ENCODE results near the gene C7orf33. TPM values are rescaled to one million over a fixed set of nuclear protein-coding genes. Genes with fewer than 3 reads are reported as not detected.

Gene C7orf33
- total and polyA plus RNA-seq, 9 of the 15 experiments (the other 6 are each of a cell fraction or from before 2014, with no cell fraction given) = 0.04 TPM; not detected in 8

- peak overlapping the region in 1 of 2 experiments; percentile 11; a peak in 1 of 4 replicates for H3K9ac ChIP-seq (ENCODE audit: insufficient read depth in 1 of 2, low read depth in 2 of 2, low read length in 2 of 2)
- peaks cover 51 to 69% of the 10 kb centered on the region in 2 experiments for H3K27me3 ChIP-seq (ENCODE audit: control insufficient read depth in 2 of 2, insufficient read depth in 2 of 2, low read length in 2 of 2)
- ChIA-PET POLR2A (interaction anchor here (0.6 to 1.9 kb wide), 2 partner anchors 12 to 66 kb away, joined by 3 to 5 read pairs; no protein-coding TSS in a partner anchor), CTCF (ENCODE audit: low intra/inter-chr PET ratio) (interaction anchor here (0.6 kb wide), 1 partner anchor 1228 kb away, joined by 3 read pairs; no protein-coding TSS in a partner anchor)
- no peak overlapping the region for H3K4me3 ChIP-seq
- intact Hi-C loops (cut with micrococcal nuclease) = no loop called here
- FAIRE-seq (no peak), ATAC-seq (peak; percentile 80), DNase-seq (ENCODE audit: extremely low read depth in 1 of 4, low spot score in 3 of 4) (peak in 1 of 4 experiments; percentile 27)
- no peaks in the 10 kb centered on the region for H3K9me1 ChIP-seq (ENCODE audit: control insufficient read depth, insufficient read depth, low read length)
- WGBS (ENCODE audit: insufficient coverage, low coverage, missing lambda C conversion rate) = under 1% methylated on average over 6 of the region's 6 CpGs
- no peaks in the 10 kb centered on the region for H3K9me3 ChIP-seq (replicated peaks; ENCODE audit: control insufficient read depth, insufficient read depth, low read depth, low read length)
- no peaks in the 10 kb centered on the region for H3K36me3 ChIP-seq (ENCODE audit: control insufficient read depth, insufficient read depth, low read length)
- TF ChIP-seq NR2C2 (CRISPR knock-in tag; IDR thresholded peaks at IDR 0.05) = no peak
- peak; percentile 79 for TF ChIP-seq NR2C2 (tag; IDR thresholded peaks at IDR 0.05)
- peak; percentile 16; the same call in 1 of the 2 replicates for TF ChIP-seq MAFG (tag; conservative IDR thresholded peaks at IDR 0.05)
- TF ChIP-seq POLR3A (IDR thresholded peaks at IDR 0.05; ENCODE audit: borderline replicate concordance, extremely low read depth, insufficient read depth, insufficient read length) = no peak
- peak; percentile 21; the same call in 1 of the 2 replicates for TF ChIP-seq ARID1B (IDR thresholded peaks at IDR 0.05)
- TF ChIP-seq EZH2 (IDR thresholded peaks at IDR 0.05; ENCODE audit: borderline replicate concordance, low read depth, low read length) = 0 out of 2 replicates have a peak, but pooled peaks have one; percentile 78
- no peak for TF ChIP-seq MBD1 (CRISPR knock-in tag; IDR thresholded peaks at IDR 0.05)
- no peak for TF ChIP-seq ZNF766 (CRISPR knock-in tag; conservative IDR thresholded peaks at IDR 0.05)
- no peak; the same call in 1 of the 2 replicates for TF ChIP-seq NR2C1 (IDR thresholded peaks at IDR 0.05)
- TF ChIP-seq NR2C1 (tag; IDR thresholded peaks at IDR 0.05) = peak; percentile 64
- TF ChIP-seq RBFOX2 (IDR thresholded peaks at IDR 0.05; ENCODE audit: low read depth, low read length) = no peak
- 0 out of 2 replicates have a peak, but pooled peaks have one; percentile 21 for TF ChIP-seq C11orf30 (IDR thresholded peaks at IDR 0.05; ENCODE audit: low read depth)
- TF ChIP-seq ESRRA (IDR thresholded peaks at IDR 0.05; ENCODE audit: borderline replicate concordance, low read depth) = peak; percentile 74; the same call in 1 of the 2 replicates
- peak; percentile 50; the same call in 1 of the 2 replicates for TF ChIP-seq CTBP1 (IDR thresholded peaks at IDR 0.05; ENCODE audit: borderline replicate concordance)
- TF ChIP-seq NFE2 (IDR thresholded peaks at IDR 0.05; ENCODE audit: low read depth) = peak; percentile 57
- TF ChIP-seq HMBOX1 (IDR thresholded peaks at IDR 0.05) = 0 out of 2 replicates have a peak, but pooled peaks have one; percentile 20
- TF ChIP-seq RCOR1 (IDR thresholded peaks at IDR 0.05; ENCODE audit: borderline replicate concordance in 1 of 2, low read depth in 2 of 2, low read length in 2 of 2) = 0 out of 4 replicates have a peak, but pooled peaks of 1 of the 2 experiments have one; percentile 45
- TF ChIP-seq KDM1A (IDR thresholded peaks at IDR 0.05) = peak; percentile 44 to 55
- TF ChIP-seq ZNF583 (CRISPR knock-in tag; IDR thresholded peaks at IDR 0.05) = no peak
- H3K27ac ChIP-seq (ENCODE audit: extremely low read depth, low read depth, low read length) = no peak overlapping the region
- H3K4me1 ChIP-seq (replicated peaks in 1 of 2; ENCODE audit: control insufficient read depth in 2 of 2, insufficient read depth in 2 of 2, low read length in 2 of 2) = no peaks in the 10 kb centered on the region; a peak in 1 of 5 replicates
- no peaks in the 10 kb centered on the region for H4K20me1 ChIP-seq (replicated peaks; ENCODE audit: control insufficient read depth, insufficient read depth, low read length)
- BruUV-seq (replicated peaks) = no TSS peak
- no peak overlapping the region for H3K4me2 ChIP-seq (ENCODE audit: insufficient read depth, low read length)
- H2AFZ ChIP-seq (ENCODE audit: low read depth, low read length) = no peak overlapping the region
- H3K79me2 ChIP-seq (ENCODE audit: control insufficient read depth, insufficient read depth, low read length) = no peaks in the 10 kb centered on the region
- in situ Hi-C loops (cut with MboI) = no loop called here
These were observed 30.3 kb downstream of the C7orf33 start for GRCh38 chr7:148620749-148621359.
